GM23338 (cell line): ENCODE data around the gene PPP2R3B. TPM values are rescaled to one million over a fixed set of nuclear protein-coding genes. Genes with fewer than 3 reads are reported as not detected.

ENCODE experiments used
- ATAC-seq: fragments of 200-7000 bp; cut with Tn5 transposase; 3 replicates; pipeline ENCODE4 v1.9.1; 2020
- DNase-seq: peaks from one replicate; pipeline ENCODE4 v3.0.0-alpha.2; 2015; ENCODE audit warnings: low spot score
- H2AFZ ChIP-seq: fragments of 200-600 bp; sonication (generic); 2 replicates; pipeline ENCODE4 v1.8.0; 2016; ENCODE audit warnings: antibody characterized with exemption, mild to moderate bottlenecking, moderate library complexity
- H3F3A ChIP-seq: fragments of 200-600 bp; sonication (generic); replicated peaks from 2 replicates; pipeline ENCODE4 v1.8.0; 2017; ENCODE audit warnings: antibody characterized with exemption, mixed run types, low read depth
- H3K27ac ChIP-seq: fragments of 200-600 bp; sonication (generic); 2 replicates; pipeline ENCODE4 v1.6.1; 2016; ENCODE audit warnings: low read depth
- H3K27me3 ChIP-seq: fragments of 200-600 bp; sonication (generic); 2 replicates; pipeline ENCODE4 v1.8.0; 2016; ENCODE audit warnings: mild to moderate bottlenecking, mixed run types, moderate library complexity; ENCODE audit not compliant: insufficient read depth
- H3K36me3 ChIP-seq: fragments of 200-600 bp; sonication (generic); 2 replicates; pipeline ENCODE4 v1.8.0; 2016; ENCODE audit warnings: mild to moderate bottlenecking; ENCODE audit not compliant: insufficient read depth
- H3K4me1 ChIP-seq: fragments of 200-600 bp; sonication (generic); 2 replicates; pipeline ENCODE4 v1.8.0; 2016; ENCODE audit warnings: mild to moderate bottlenecking, moderate library complexity; ENCODE audit not compliant: insufficient read depth
- H3K4me2 ChIP-seq: fragments of 200-600 bp; sonication (generic); 2 replicates; pipeline ENCODE4 v1.7.1; 2017; ENCODE audit warnings: mixed run types
- H3K4me3 ChIP-seq: fragments of 200-600 bp; sonication (generic); 2 replicates; pipeline ENCODE4 v1.6.1; 2016; ENCODE audit warnings: mixed run types
- H3K79me2 ChIP-seq: fragments of 200-600 bp; sonication (generic); replicated peaks from 2 replicates; pipeline ENCODE4 v1.8.0; 2017; ENCODE audit warnings: mild to moderate bottlenecking; ENCODE audit not compliant: insufficient read depth
- H3K9me2 ChIP-seq: fragments of 200-600 bp; sonication (generic); 2 replicates; pipeline ENCODE4 v1.8.0; 2017; ENCODE audit not compliant: insufficient read depth
- H4K20me1 ChIP-seq: fragments of 200-600 bp; sonication (generic); replicated peaks from 2 replicates; pipeline ENCODE4 v1.8.0; 2017; ENCODE audit warnings: mild to moderate bottlenecking; ENCODE audit not compliant: insufficient read depth
- H3K27ac Mint-ChIP-seq: 2 replicates; pipeline ENCODE4 v1.8.0; 2020; ENCODE audit warnings: inconsistent platforms, mild to moderate bottlenecking, moderate library complexity, mixed read lengths
- H3K27me3 Mint-ChIP-seq: 3 replicates; pipeline ENCODE4 v1.8.0; 2022; ENCODE audit warnings: low read depth, mild to moderate bottlenecking, moderate library complexity, mixed read lengths, inconsistent platforms; ENCODE audit not compliant: insufficient read depth, poor library complexity
- H3K36me3 Mint-ChIP-seq: 3 replicates; pipeline ENCODE4 v1.8.0; 2021; ENCODE audit warnings: low read depth, mild to moderate bottlenecking, inconsistent platforms, moderate library complexity, mixed read lengths
- H3K4me1 Mint-ChIP-seq: 3 replicates; pipeline ENCODE4 v1.8.0; 2020; ENCODE audit warnings: mild to moderate bottlenecking, inconsistent platforms, mixed read lengths
- H3K4me3 Mint-ChIP-seq: 3 replicates; pipeline ENCODE4 v1.8.0; 2021; ENCODE audit warnings: moderate library complexity, mild to moderate bottlenecking, inconsistent platforms, mixed read lengths
- H3K9me3 Mint-ChIP-seq: 3 replicates; pipeline ENCODE4 v1.8.0; 2020; ENCODE audit warnings: moderate library complexity, mild to moderate bottlenecking, inconsistent platforms, mixed read lengths
- EZH2 ChIP-seq: fragments of 200-600 bp; sonication (generic); IDR thresholded peaks from one replicate; pipeline ENCODE4 v1.8.0; 2017; ENCODE audit warnings: antibody characterized with exemption, mild to moderate bottlenecking, low read depth; ENCODE audit not compliant: unreplicated experiment
- NANOG ChIP-seq: IDR thresholded peaks from 2 replicates; pipeline ENCODE4 v1.6.1; 2016; ENCODE audit warnings: antibody characterized with exemption, borderline replicate concordance
- polyA plus RNA-seq: library from polyadenylated mRNA; unstranded; fragments of >200 nt; fragmentation: Nextera tagmentation; extraction: Ambion mirVana; gene quantifications from 2 replicates; pipeline ENCODE4 v1.2.1, GENCODE V29; 2016
- total RNA-seq: library from RNA; depleted of rRNA; stranded (reverse); fragments of >200 nt; shearing (Covaris generic); gene quantifications from 2 replicates; pipeline ENCODE4 v1.2.3, GENCODE V29; 2014
- TF ChIP-seq, protein P1 (sequence below), 2 experiments: fragments of 200-600 bp in 1 of 2; sonication (generic) in 1 of 2; conservative IDR thresholded peaks; 2 replicates each; pipeline versions ENCODE4 v1.5.1 to v1.6.1; 2016 to 2017; ENCODE audit warnings: antibody characterized with exemption in 2 of 2, low read depth in 2 of 2, mild to moderate bottlenecking in 2 of 2, moderate library complexity in 1 of 2
- TF ChIP-seq, protein P2 (sequence below): IDR thresholded peaks from 2 replicates; pipeline ENCODE4 v1.6.1; 2016; ENCODE audit warnings: antibody characterized with exemption
- TF ChIP-seq, protein P3 (sequence below): IDR thresholded peaks from one replicate; pipeline ENCODE4 v1.6.1; 2018; ENCODE audit warnings: antibody characterized with exemption; ENCODE audit not compliant: unreplicated experiment
- TF ChIP-seq, protein P4 (sequence below): fragments of 250-450 bp; sonication (Bioruptor Pico); IDR thresholded peaks from 2 replicates; pipeline ENCODE4 v1.5.0; 2020; ENCODE audit warnings: mild to moderate bottlenecking, moderate library complexity

PPP2R3B gene
- total and polyA plus RNA-seq, 2 experiments from 2014 or later = 50.1 to 104 TPM

DNA sequence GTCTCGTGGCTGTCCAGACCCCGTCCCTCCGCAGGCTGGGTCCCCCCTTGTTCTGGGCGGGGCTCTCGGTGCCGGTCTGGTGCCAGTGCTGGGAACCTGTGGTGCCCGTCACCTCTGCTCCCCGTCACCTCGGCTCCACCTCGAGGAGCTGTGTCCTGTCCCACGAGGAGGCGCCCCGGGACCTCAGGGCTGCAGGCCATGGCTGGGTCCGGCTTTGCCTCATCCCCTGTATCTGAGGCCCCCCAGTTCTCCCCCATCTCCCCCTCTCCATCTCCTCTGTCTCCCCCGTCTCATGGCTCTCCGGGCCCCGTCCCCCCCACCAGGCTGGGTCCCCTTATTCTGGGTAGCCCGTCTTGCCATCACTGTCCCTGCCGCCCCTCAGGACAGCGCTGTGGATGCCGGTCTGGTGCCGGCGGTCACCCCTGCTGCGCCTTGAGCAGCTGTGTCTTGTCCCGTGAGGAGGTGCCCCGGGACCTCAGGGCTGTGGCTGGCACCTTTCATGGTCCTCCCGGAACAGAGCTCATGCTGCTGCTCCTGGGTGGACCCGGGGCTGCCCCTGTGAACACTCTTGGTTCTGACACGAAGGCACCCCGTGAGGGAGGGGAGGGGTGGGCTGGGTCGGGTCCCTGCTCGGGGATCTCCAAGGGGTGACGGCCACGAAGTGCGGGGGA lies 54.7 kb downstream of the PPP2R3B start:
- Histone ChIP-seq H4K20me1 (no peaks in the 10 kb centered on the region), H3K27me3 (0 out of 2 replicates have a peak, but pooled peaks cover 2% of the 10 kb centered on the region), H3K4me3 (peak overlapping the region; percentile 56), H3K9me2 (no peaks in the 10 kb centered on the region), H2AFZ (no peak overlapping the region), H3F3A (no peaks in the 10 kb centered on the region), H3K4me1 (no peaks in the 10 kb centered on the region), H3K4me2 (peak overlapping the region; percentile 87), H3K27ac (no peak overlapping the region), H3K36me3 (no peaks in the 10 kb centered on the region), H3K79me2 (0 out of 2 replicates have a peak, but pooled peaks cover 2% of the 10 kb centered on the region)
- no peak for TF ChIP-seq NANOG
- TF ChIP-seq, protein P1, sequence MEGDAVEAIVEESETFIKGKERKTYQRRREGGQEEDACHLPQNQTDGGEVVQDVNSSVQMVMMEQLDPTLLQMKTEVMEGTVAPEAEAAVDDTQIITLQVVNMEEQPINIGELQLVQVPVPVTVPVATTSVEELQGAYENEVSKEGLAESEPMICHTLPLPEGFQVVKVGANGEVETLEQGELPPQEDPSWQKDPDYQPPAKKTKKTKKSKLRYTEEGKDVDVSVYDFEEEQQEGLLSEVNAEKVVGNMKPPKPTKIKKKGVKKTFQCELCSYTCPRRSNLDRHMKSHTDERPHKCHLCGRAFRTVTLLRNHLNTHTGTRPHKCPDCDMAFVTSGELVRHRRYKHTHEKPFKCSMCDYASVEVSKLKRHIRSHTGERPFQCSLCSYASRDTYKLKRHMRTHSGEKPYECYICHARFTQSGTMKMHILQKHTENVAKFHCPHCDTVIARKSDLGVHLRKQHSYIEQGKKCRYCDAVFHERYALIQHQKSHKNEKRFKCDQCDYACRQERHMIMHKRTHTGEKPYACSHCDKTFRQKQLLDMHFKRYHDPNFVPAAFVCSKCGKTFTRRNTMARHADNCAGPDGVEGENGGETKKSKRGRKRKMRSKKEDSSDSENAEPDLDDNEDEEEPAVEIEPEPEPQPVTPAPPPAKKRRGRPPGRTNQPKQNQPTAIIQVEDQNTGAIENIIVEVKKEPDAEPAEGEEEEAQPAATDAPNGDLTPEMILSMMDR (conservative IDR thresholded peaks at IDR 0.05; ENCODE audit: low read depth in 2 of 2) = peak in 1 of 2 experiments; percentile 36; a peak in 2 of 4 replicates
- Mint-ChIP-seq H3K27me3 (peaks cover 24% of the 10 kb centered on the region), H3K4me1 (peaks cover 3% of the 10 kb centered on the region; the same call in 1 of the 3 replicates), H3K36me3 (peaks cover 18% of the 10 kb centered on the region), H3K4me3 (peak overlapping the region; percentile 41; the same call in 1 of the 3 replicates), H3K27ac (no peak overlapping the region), H3K9me3 (peaks cover 25% of the 10 kb centered on the region)
- DNase-seq (no peak), ATAC-seq (peak; percentile 33)

DNA sequence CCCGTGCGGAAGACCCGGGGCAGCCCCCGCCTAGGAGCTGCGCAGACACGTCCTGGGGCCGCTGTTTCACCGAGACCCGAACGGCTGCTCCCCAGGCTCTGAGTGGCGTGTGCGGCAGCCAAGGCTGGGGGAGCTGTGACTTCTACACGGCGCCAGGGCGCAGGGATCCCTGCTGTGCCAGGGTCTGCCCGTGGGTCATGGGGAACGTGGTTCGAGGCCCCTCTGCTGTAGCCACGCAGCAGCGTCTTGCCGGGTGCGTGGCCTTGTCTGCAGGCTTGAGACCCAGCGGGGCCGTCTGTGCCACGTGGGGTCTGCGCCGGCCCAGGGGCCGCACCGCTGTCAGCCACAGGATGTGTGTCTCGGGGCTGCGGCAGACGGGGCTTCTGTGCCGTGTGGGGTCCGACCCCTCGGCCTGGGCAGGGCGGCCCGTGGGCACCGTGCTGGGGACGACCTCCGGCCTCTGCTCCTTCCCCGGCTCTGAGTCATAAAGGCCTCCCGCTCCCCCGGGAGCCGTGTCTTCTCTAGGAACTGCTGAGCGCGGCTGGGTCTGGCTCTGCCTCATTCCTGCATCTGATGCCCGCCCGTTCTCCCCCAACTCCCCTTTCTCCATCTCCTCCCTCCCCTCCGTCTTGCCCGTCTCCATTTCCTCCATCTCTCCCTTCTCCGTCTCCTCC lies 55.4 kb downstream of the PPP2R3B start:
- H3K9me2 ChIP-seq = no peaks in the 10 kb centered on the region
- H3K36me3 ChIP-seq = no peaks in the 10 kb centered on the region
- peak; percentile 71 for DNase-seq
- H3K27ac Mint-ChIP-seq = no peak overlapping the region
- no peaks in the 10 kb centered on the region for H3F3A ChIP-seq
- H3K27me3 Mint-ChIP-seq = peaks cover 28% of the 10 kb centered on the region
- H3K4me3 ChIP-seq = peak overlapping the region; percentile 56
- peak; percentile 51 for ATAC-seq
- peak overlapping the region; percentile 87 for H3K4me2 ChIP-seq
- H3K27me3 ChIP-seq = 0 out of 2 replicates have a peak, but pooled peaks cover 2% of the 10 kb centered on the region
- H2AFZ ChIP-seq = no peak overlapping the region
- H3K4me3 Mint-ChIP-seq = peak overlapping the region; percentile 41; the same call in 1 of the 3 replicates
- peaks cover 23% of the 10 kb centered on the region for H3K9me3 Mint-ChIP-seq
- H3K4me1 Mint-ChIP-seq = peaks cover 2% of the 10 kb centered on the region; the same call in 1 of the 3 replicates
- no peak overlapping the region for H3K27ac ChIP-seq
- H3K79me2 ChIP-seq = no peaks in the 10 kb centered on the region
- H4K20me1 ChIP-seq = no peaks in the 10 kb centered on the region
- peaks cover 16% of the 10 kb centered on the region for H3K36me3 Mint-ChIP-seq
- no peaks in the 10 kb centered on the region for H3K4me1 ChIP-seq
- TF ChIP-seq, protein P2, sequence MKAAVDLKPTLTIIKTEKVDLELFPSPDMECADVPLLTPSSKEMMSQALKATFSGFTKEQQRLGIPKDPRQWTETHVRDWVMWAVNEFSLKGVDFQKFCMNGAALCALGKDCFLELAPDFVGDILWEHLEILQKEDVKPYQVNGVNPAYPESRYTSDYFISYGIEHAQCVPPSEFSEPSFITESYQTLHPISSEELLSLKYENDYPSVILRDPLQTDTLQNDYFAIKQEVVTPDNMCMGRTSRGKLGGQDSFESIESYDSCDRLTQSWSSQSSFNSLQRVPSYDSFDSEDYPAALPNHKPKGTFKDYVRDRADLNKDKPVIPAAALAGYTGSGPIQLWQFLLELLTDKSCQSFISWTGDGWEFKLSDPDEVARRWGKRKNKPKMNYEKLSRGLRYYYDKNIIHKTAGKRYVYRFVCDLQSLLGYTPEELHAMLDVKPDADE = no peak
- TF ChIP-seq, protein P3, sequence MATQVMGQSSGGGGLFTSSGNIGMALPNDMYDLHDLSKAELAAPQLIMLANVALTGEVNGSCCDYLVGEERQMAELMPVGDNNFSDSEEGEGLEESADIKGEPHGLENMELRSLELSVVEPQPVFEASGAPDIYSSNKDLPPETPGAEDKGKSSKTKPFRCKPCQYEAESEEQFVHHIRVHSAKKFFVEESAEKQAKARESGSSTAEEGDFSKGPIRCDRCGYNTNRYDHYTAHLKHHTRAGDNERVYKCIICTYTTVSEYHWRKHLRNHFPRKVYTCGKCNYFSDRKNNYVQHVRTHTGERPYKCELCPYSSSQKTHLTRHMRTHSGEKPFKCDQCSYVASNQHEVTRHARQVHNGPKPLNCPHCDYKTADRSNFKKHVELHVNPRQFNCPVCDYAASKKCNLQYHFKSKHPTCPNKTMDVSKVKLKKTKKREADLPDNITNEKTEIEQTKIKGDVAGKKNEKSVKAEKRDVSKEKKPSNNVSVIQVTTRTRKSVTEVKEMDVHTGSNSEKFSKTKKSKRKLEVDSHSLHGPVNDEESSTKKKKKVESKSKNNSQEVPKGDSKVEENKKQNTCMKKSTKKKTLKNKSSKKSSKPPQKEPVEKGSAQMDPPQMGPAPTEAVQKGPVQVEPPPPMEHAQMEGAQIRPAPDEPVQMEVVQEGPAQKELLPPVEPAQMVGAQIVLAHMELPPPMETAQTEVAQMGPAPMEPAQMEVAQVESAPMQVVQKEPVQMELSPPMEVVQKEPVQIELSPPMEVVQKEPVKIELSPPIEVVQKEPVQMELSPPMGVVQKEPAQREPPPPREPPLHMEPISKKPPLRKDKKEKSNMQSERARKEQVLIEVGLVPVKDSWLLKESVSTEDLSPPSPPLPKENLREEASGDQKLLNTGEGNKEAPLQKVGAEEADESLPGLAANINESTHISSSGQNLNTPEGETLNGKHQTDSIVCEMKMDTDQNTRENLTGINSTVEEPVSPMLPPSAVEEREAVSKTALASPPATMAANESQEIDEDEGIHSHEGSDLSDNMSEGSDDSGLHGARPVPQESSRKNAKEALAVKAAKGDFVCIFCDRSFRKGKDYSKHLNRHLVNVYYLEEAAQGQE = no peak
- TF ChIP-seq, protein P4, sequence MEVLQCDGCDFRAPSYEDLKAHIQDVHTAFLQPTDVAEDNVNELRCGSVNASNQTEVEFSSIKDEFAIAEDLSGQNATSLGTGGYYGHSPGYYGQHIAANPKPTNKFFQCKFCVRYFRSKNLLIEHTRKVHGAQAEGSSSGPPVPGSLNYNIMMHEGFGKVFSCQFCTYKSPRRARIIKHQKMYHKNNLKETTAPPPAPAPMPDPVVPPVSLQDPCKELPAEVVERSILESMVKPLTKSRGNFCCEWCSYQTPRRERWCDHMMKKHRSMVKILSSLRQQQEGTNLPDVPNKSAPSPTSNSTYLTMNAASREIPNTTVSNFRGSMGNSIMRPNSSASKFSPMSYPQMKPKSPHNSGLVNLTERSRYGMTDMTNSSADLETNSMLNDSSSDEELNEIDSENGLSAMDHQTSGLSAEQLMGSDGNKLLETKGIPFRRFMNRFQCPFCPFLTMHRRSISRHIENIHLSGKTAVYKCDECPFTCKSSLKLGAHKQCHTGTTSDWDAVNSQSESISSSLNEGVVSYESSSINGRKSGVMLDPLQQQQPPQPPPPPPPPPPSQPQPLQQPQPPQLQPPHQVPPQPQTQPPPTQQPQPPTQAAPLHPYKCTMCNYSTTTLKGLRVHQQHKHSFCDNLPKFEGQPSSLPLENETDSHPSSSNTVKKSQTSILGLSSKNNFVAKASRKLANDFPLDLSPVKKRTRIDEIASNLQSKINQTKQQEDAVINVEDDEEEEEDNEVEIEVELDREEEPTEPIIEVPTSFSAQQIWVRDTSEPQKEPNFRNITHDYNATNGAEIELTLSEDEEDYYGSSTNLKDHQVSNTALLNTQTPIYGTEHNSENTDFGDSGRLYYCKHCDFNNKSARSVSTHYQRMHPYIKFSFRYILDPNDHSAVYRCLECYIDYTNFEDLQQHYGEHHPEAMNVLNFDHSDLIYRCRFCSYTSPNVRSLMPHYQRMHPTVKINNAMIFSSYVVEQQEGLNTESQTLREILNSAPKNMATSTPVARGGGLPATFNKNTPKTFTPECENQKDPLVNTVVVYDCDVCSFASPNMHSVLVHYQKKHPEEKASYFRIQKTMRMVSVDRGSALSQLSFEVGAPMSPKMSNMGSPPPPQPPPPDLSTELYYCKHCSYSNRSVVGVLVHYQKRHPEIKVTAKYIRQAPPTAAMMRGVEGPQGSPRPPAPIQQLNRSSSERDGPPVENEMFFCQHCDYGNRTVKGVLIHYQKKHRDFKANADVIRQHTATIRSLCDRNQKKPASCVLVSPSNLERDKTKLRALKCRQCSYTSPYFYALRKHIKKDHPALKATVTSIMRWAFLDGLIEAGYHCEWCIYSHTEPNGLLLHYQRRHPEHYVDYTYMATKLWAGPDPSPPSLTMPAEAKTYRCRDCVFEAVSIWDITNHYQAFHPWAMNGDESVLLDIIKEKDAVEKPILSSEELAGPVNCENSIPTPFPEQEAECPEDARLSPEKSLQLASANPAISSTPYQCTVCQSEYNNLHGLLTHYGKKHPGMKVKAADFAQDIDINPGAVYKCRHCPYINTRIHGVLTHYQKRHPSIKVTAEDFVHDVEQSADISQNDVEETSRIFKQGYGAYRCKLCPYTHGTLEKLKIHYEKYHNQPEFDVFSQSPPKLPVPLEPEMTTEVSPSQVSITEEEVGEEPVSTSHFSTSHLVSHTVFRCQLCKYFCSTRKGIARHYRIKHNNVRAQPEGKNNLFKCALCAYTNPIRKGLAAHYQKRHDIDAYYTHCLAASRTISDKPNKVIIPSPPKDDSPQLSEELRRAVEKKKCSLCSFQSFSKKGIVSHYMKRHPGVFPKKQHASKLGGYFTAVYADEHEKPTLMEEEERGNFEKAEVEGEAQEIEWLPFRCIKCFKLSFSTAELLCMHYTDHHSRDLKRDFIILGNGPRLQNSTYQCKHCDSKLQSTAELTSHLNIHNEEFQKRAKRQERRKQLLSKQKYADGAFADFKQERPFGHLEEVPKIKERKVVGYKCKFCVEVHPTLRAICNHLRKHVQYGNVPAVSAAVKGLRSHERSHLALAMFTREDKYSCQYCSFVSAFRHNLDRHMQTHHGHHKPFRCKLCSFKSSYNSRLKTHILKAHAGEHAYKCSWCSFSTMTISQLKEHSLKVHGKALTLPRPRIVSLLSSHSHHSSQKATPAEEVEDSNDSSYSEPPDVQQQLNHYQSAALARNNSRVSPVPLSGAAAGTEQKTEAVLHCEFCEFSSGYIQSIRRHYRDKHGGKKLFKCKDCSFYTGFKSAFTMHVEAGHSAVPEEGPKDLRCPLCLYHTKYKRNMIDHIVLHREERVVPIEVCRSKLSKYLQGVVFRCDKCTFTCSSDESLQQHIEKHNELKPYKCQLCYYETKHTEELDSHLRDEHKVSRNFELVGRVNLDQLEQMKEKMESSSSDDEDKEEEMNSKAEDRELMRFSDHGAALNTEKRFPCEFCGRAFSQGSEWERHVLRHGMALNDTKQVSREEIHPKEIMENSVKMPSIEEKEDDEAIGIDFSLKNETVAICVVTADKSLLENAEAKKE (CRISPR knock-in tag) = no peak
- no peak for TF ChIP-seq EZH2
